ENCODE results near the gene ZNF394. TPM values are rescaled to one million over a fixed set of nuclear protein-coding genes. Genes with fewer than 3 reads are reported as not detected.
"Not testable (repeated sequence)": the region's sequence is repeated elsewhere in the genome, so short reads cannot be mapped to it uniquely, and the experiment has no call there.

ZNF394 gene
- total RNA-seq, 4 donors from 2014 or later, result 22.5 to 41.2 (median 23.1) TPM

- Histone ChIP-seq H3K36me3 (peaks cover 5 to 98% (median 24%) of the 10 kb centered on the region in 3 donors), H3K27ac (no peak overlapping the region), H3K4me1 (no peaks in the 10 kb centered on the region), H3K9me3 (no peaks in the 10 kb centered on the region), H3K27me3 (no peaks in the 10 kb centered on the region), H3K4me3 (no peak overlapping the region)
- no peak for DNase-seq
- TF ChIP-seq CTCF (IDR thresholded peaks at IDR 0.05) (no peak), POLR2A (IDR thresholded peaks at IDR 0.05) (no peak)
- 88 to 90% methylated on average over 3 of the region's 3 CpGs for WGBS, 2 donors
- intact Hi-C loops (cut with DNase I), result no loop called here
Measured at GRCh38 chr7:99521399-99521798, 21.3 kb upstream of the ZNF394 start.

GRCh38 chr7:99514050-99514449 lies 14.0 kb upstream of the ZNF394 start:
- Histone ChIP-seq H3K4me3 (no peak overlapping the region), H3K27ac (no peak overlapping the region), H3K27me3 (no peaks in the 10 kb centered on the region), H3K9me3 (no peaks in the 10 kb centered on the region), H3K4me1 (no peaks in the 10 kb centered on the region), H3K36me3 (peaks cover 4 to 100% (median 26%) of the 10 kb centered on the region in 3 donors)
- WGBS, 2 donors, result 80 to 83% methylated on average over 1 of the region's 1 CpG
- intact Hi-C loops (cut with DNase I), result no loop called here
- no peak for TF ChIP-seq CTCF (IDR thresholded peaks at IDR 0.05)
- TF ChIP-seq POLR2A (IDR thresholded peaks at IDR 0.05), result no peak
- no peak for DNase-seq

- DNase-seq, result no peak
- Histone ChIP-seq H3K36me3 (peaks cover 0 to 14% (median 0%) of the 10 kb centered on the region in 3 donors), H3K27ac (peak overlapping the region; percentile 88 to 96 (median 94)), H3K27me3 (no peaks in the 10 kb centered on the region), H3K4me3 (peak overlapping the region; percentile 65 to 94 (median 85)), H3K9me3 (no peaks in the 10 kb centered on the region), H3K4me1 (peaks cover 20 to 49% (median 34%) of the 10 kb centered on the region in 3 donors)
- intact Hi-C loops (cut with DNase I), result no loop called here
- no peak for TF ChIP-seq POLR2A (IDR thresholded peaks at IDR 0.05)
- no peak for TF ChIP-seq CTCF (IDR thresholded peaks at IDR 0.05)
- WGBS, 2 donors, result 1 to 6% methylated on average over 5 to 8 of the region's 11 CpGs
Measured at GRCh38 chr7:99505324-99505662, 5.2 kb upstream of the ZNF394 start.

GRCh38 chr7:99504603-99505323 lies 4.7 kb upstream of the ZNF394 start, which contains the start of gene ZKSCAN5:
ZKSCAN5 (plus strand) TSS chr7:99504662; CDS start chr7:99506045, 1,383 bp downstream.
- Histone ChIP-seq H3K27me3 (no peaks in the 10 kb centered on the region), H3K4me1 (peaks cover 20 to 49% (median 34%) of the 10 kb centered on the region in 3 donors), H3K4me3 (peak within 1 kb of the TSS; percentile 65 to 94 (median 85)), H3K9me3 (no peaks in the 10 kb centered on the region), H3K36me3 (peaks cover 0 to 8% (median 0%) of the 10 kb centered on the region in 3 donors), H3K27ac (peak within 1 kb of the TSS; percentile 88 to 96 (median 94))
- TF ChIP-seq CTCF (IDR thresholded peaks at IDR 0.05), result no peak
- peak in 2 of 4 donors; percentile 59 to 68 for TF ChIP-seq POLR2A (IDR thresholded peaks at IDR 0.05)
- DNase-seq, result peak; percentile 90
- WGBS, 2 donors, result 0 to 3% methylated on average over 2 to 14 of the region's 53 CpGs
- intact Hi-C loops (cut with DNase I), result no loop called here

- WGBS, 2 donors, result 42% methylated on average over 4 of the region's 19 CpGs; no CpG with 5 or more reads in 1 of the 2 donors
- TF ChIP-seq CTCF (IDR thresholded peaks at IDR 0.05), result no peak
- no peaks in the 10 kb centered on the region for H3K27me3 ChIP-seq
- no peak for DNase-seq
- intact Hi-C loops (cut with DNase I), result no loop called here
- peak overlapping the region; percentile 88 to 96 (median 94) for H3K27ac ChIP-seq
- peaks cover 0 to 3% (median 0%) of the 10 kb centered on the region in 3 donors for H3K36me3 ChIP-seq
- peak overlapping the region; percentile 65 to 94 (median 85) for H3K4me3 ChIP-seq
- H3K9me3 ChIP-seq, result no peaks in the 10 kb centered on the region
- peaks cover 20 to 49% (median 34%) of the 10 kb centered on the region in 3 donors for H3K4me1 ChIP-seq
Measured at GRCh38 chr7:99504281-99504602, 4.2 kb upstream of the ZNF394 start.

GRCh38 chr7:99501236-99501635 lies 1.2 kb upstream of the ZNF394 start:
- Histone ChIP-seq H3K27ac (peak overlapping the region in 1 of 4 donors; percentile 2), H3K4me3 (peak overlapping the region in 1 of 4 donors; percentile 84), H3K4me1 (peaks cover 30 to 52% (median 34%) of the 10 kb centered on the region in 3 donors), H3K36me3 (peaks cover 0 to 25% (median 5%) of the 10 kb centered on the region in 3 donors)
- WGBS, 2 donors, result 92 to 93% methylated on average over 11 to 12 of the region's 12 CpGs
- DNase-seq; intact Hi-C loops (cut with DNase I); H3K27me3 ChIP-seq; H3K9me3 ChIP-seq: not testable (repeated sequence)
